ENCODE data around the gene TNFRSF21.
"Not testable (repeated sequence)": the region's sequence is repeated elsewhere in the genome, so short reads cannot be mapped to it uniquely, and the experiment has no call there.

Gene TNFRSF21

GRCh38 chr6:47286301-47286700, 23.4 kb downstream of the TNFRSF21 start:
- no peak for DNase-seq

GRCh38 chr6:47283993-47284392, 25.7 kb downstream of the TNFRSF21 start:
- no peak for DNase-seq

- DNase-seq: no peak
Observed at GRCh38 chr6:47278545-47278944, 31.2 kb downstream of the TNFRSF21 start.

- no peak for DNase-seq
Observed at GRCh38 chr6:47277702-47278101, 32.0 kb downstream of the TNFRSF21 start.

- DNase-seq: no peak
Observed at GRCh38 chr6:47276377-47276776, 33.3 kb downstream of the TNFRSF21 start.

- no peak for DNase-seq
Observed at GRCh38 chr6:47275640-47276039, 34.1 kb downstream of the TNFRSF21 start.

- not testable (repeated sequence) for DNase-seq
Observed at GRCh38 chr6:47275132-47275531, 34.6 kb downstream of the TNFRSF21 start.

GRCh38 chr6:47268572-47269187, 41.0 kb downstream of the TNFRSF21 start:
- DNase-seq: no peak

- no peak for DNase-seq
Observed at GRCh38 chr6:47267301-47267700, 42.4 kb downstream of the TNFRSF21 start.

- DNase-seq: no peak
Observed at GRCh38 chr6:47265971-47266370, 43.7 kb downstream of the TNFRSF21 start.

- no peak for DNase-seq
Observed at GRCh38 chr6:47264775-47265184, 44.9 kb downstream of the TNFRSF21 start.

- no peak for DNase-seq
Observed at GRCh38 chr6:47263268-47263667, 46.4 kb downstream of the TNFRSF21 start.

GRCh38 chr6:47262231-47262630, 47.5 kb downstream of the TNFRSF21 start:
- DNase-seq: no peak

GRCh38 chr6:47261191-47261590, 48.5 kb downstream of the TNFRSF21 start:
- DNase-seq: no peak

GRCh38 chr6:47260021-47260420, 49.7 kb downstream of the TNFRSF21 start:
- no peak for DNase-seq

- DNase-seq: no peak
Observed at GRCh38 chr6:47258724-47259347, 50.9 kb downstream of the TNFRSF21 start.

GRCh38 chr6:47256981-47257730, 52.5 kb downstream of the TNFRSF21 start:
- no peak for DNase-seq

GRCh38 chr6:47256361-47256760, 53.3 kb downstream of the TNFRSF21 start:
- DNase-seq: no peak

GRCh38 chr6:47254906-47255305, 54.8 kb downstream of the TNFRSF21 start:
- DNase-seq: no peak

- DNase-seq: no peak
Observed at GRCh38 chr6:47254051-47254450, 55.7 kb downstream of the TNFRSF21 start.

- DNase-seq: no peak
Observed at GRCh38 chr6:47253136-47253535, 56.6 kb downstream of the TNFRSF21 start.

GRCh38 chr6:47252633-47253032, 57.1 kb downstream of the TNFRSF21 start:
- DNase-seq: no peak

GRCh38 chr6:47251396-47251795, 58.3 kb downstream of the TNFRSF21 start:
- no peak for DNase-seq

GRCh38 chr6:47250302-47250701, 59.4 kb downstream of the TNFRSF21 start:
- DNase-seq: no peak

Measured in T-helper 9 cell (primary cell).